ENCODE data around the gene CCDC7.
"Not testable (repeated sequence)": the region's sequence is repeated elsewhere in the genome, so short reads cannot be mapped to it uniquely, and the experiment has no call there.

DNA sequence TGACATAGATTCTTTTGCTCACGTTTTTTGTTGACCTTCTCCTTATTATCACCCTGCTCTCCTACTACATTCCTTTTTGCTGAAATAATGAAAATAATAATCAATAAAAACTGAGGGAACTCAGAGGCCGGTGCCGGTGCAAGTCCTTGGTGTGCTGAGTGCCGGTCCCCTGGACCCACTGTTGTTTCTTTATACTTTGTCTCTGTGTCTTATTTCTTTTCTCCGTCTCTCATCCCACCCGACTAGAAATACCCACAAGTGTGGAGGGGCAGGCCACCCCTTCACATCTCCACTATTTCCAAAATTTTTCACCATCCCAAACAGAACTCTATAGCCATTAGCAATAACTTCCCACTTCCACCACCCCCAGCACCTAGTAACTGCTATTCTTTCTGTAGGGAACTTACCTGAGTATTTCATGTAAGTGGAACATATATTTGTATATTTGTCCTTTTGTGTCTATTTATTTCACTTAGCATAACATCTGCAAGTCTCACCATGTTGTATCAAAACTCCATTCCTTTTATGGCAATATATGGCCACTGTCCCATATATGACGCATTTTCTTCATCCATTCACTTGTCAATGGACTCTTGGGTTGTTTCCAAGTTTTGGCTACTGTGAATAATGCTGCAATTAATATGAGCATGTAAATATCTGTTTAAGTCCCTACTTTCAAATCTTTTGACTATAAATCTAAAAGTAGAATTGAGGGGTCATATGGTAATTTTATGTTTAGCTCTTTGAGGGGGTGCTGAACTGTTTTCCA is 449.4 kb downstream of the CCDC7 start:
- TF ChIP-seq, protein P1, sequence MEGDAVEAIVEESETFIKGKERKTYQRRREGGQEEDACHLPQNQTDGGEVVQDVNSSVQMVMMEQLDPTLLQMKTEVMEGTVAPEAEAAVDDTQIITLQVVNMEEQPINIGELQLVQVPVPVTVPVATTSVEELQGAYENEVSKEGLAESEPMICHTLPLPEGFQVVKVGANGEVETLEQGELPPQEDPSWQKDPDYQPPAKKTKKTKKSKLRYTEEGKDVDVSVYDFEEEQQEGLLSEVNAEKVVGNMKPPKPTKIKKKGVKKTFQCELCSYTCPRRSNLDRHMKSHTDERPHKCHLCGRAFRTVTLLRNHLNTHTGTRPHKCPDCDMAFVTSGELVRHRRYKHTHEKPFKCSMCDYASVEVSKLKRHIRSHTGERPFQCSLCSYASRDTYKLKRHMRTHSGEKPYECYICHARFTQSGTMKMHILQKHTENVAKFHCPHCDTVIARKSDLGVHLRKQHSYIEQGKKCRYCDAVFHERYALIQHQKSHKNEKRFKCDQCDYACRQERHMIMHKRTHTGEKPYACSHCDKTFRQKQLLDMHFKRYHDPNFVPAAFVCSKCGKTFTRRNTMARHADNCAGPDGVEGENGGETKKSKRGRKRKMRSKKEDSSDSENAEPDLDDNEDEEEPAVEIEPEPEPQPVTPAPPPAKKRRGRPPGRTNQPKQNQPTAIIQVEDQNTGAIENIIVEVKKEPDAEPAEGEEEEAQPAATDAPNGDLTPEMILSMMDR (conservative IDR thresholded peaks at IDR 0.05; ENCODE audit: low read length): not testable (repeated sequence)
- TF ChIP-seq EZH2phosphoT487 (IDR thresholded peaks at IDR 0.05; ENCODE audit: borderline replicate concordance): not testable (repeated sequence)
